SH-SY5Y (cell line): ENCODE data around the gene PCDHB14.

ENCODE experiments used
- GATA2 ChIP-seq: IDR thresholded peaks from 2 replicates; pipeline ENCODE4 v1.6.1; 2011; ENCODE audit warnings: mild to moderate bottlenecking, low read depth, low read length
- GATA3 ChIP-seq: IDR thresholded peaks from 2 replicates; pipeline ENCODE4 v1.6.1; 2011; ENCODE audit warnings: low read depth, mild to moderate bottlenecking, low read length, moderate library complexity

GRCh38 chr5:141175933-141176332 lies 47.2 kb upstream of the PCDHB14 start:
- no peak for TF ChIP-seq GATA2
- no peak for TF ChIP-seq GATA3
